ENCODE measurements around the gene INPP5E. TPM values are rescaled to one million over a fixed set of nuclear protein-coding genes. Genes with fewer than 3 reads are reported as not detected.
"Not testable (repeated sequence)": the region's sequence is repeated elsewhere in the genome, so short reads cannot be mapped to it uniquely, and the experiment has no call there.

Gene INPP5E
- total RNA-seq, 8 experiments from 2014 or later, result 4.5 to 11.1 (median 8.6) TPM

- in situ Hi-C loops (cut with MboI; ENCODE audit: low pct_unique_long_range_greater_than_20kb in 2 of 9, low sequenced_read_pairs in 9 of 9, unreplicated experiment in 9 of 9), result no loop called here
- Histone ChIP-seq H3K4me1 (replicated peaks in 1 of 2) (no peaks in the 10 kb centered on the region), H3K27ac (no peak overlapping the region), H3K4me3 (no peak overlapping the region)
- 70 to 92% (median 80%) methylated on average over 1 to 8 of the region's 32 CpGs; no CpG with 5 or more reads in 4 of the 10 experiments for WGBS, 10 experiments
- peak in 5 of 8 experiments; percentile 5 to 92 (median 85) for ATAC-seq (replicated peaks in 6 of 8)
Observed at GRCh38 chr9:136429683-136430491, 9.8 kb downstream of the INPP5E start.

DNA sequence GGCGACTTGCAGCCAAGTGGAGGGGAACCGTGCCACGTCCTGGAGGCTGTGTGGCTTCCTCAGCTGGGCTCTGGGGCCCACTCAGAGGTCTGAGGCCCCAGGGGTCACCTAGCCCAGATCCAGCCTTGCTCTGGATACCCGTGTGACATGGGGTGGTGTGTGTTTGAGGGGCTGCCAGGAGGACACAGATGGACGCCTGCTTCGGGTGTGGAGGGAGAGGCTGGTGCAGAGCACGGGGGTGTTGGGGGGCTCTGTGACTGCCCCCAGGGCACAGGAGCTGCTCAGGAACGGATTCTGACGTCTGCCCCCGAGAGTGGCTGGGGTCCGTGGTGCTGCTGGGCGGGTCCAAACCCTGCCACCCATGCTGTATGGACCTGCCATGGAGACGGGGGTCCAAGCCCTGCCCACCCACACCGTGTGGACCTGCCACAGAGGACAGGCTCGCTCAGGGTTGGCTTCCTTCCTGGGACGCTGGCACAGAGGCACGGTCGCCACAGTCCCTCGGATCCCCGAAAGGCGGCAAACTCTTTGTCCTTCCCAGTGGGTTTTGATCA lies 10.5 kb downstream of the INPP5E start:
- Histone ChIP-seq H3K4me3 (no peak overlapping the region), H3K27ac (no peak overlapping the region), H3K4me1 (replicated peaks in 1 of 2) (no peaks in the 10 kb centered on the region)
- in situ Hi-C loops (cut with MboI; ENCODE audit: low pct_unique_long_range_greater_than_20kb in 2 of 9, low sequenced_read_pairs in 9 of 9, unreplicated experiment in 9 of 9), result no loop called here
- 80 to 100% (median 92%) methylated on average over 1 to 4 of the region's 21 CpGs; no CpG with 5 or more reads in 5 of the 10 experiments for WGBS, 10 experiments
- ATAC-seq (replicated peaks in 6 of 8), result peak in 3 of 8 experiments; percentile 4 to 14 (median 5)

GRCh38 chr9:136426787-136427186 lies 12.9 kb downstream of the INPP5E start:
- no peaks in the 10 kb centered on the region for H3K4me1 ChIP-seq (replicated peaks in 1 of 2)
- in situ Hi-C loops (cut with MboI; ENCODE audit: low pct_unique_long_range_greater_than_20kb in 2 of 9, low sequenced_read_pairs in 9 of 9, unreplicated experiment in 9 of 9), result no loop called here
- no peak overlapping the region for H3K27ac ChIP-seq
- ATAC-seq (replicated peaks in 6 of 8), result no peak
- H3K4me3 ChIP-seq, result no peak overlapping the region
- 80 to 100% (median 96%) methylated on average over 2 to 12 of the region's 12 CpGs; no CpG with 5 or more reads in 1 of the 10 experiments for WGBS, 10 experiments

DNA sequence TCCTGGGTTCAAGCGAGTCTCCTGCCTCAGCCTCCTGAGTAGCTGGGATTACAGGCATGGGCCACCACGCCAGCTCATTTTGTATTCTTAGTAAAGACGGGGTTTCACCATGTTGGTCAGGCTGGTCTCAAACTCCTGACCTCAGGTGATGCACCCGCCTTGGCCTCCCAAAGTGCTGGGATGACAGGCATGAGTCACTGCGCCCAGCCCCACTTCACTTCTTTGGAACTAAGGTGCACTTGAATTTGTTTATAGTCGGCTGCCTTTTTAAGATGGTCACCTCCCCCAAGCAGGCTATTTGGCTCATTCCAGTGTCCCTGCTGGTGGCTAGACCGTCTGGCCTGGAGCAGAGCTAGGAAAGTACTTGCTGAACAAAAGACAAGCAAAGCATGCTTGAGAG lies 14.3 kb downstream of the INPP5E start:
- WGBS, 10 experiments, result 40 to 100% (median 68%) methylated on average over 1 to 3 of the region's 7 CpGs; no CpG with 5 or more reads in 3 of the 10 experiments
- H3K4me3 ChIP-seq; H3K27ac ChIP-seq; in situ Hi-C loops (cut with MboI; ENCODE audit: low pct_unique_long_range_greater_than_20kb in 2 of 9, low sequenced_read_pairs in 9 of 9, unreplicated experiment in 9 of 9); H3K4me1 ChIP-seq (replicated peaks in 1 of 2); ATAC-seq (replicated peaks in 6 of 8): not testable (repeated sequence)

GRCh38 chr9:136424750-136425362 lies 14.8 kb downstream of the INPP5E start:
- in situ Hi-C loops (cut with MboI; ENCODE audit: low pct_unique_long_range_greater_than_20kb in 2 of 9, low sequenced_read_pairs in 9 of 9, unreplicated experiment in 9 of 9), result no loop called here
- no peak overlapping the region for H3K4me3 ChIP-seq
- WGBS, 10 experiments, result 86 to 100% (median 100%) methylated on average over 1 to 11 of the region's 27 CpGs; no CpG with 5 or more reads in 3 of the 10 experiments
- no peaks in the 10 kb centered on the region for H3K4me1 ChIP-seq (replicated peaks in 1 of 2)
- H3K27ac ChIP-seq, result no peak overlapping the region
- peak in 2 of 8 experiments; percentile 7 to 10 for ATAC-seq (replicated peaks in 6 of 8)

DNA sequence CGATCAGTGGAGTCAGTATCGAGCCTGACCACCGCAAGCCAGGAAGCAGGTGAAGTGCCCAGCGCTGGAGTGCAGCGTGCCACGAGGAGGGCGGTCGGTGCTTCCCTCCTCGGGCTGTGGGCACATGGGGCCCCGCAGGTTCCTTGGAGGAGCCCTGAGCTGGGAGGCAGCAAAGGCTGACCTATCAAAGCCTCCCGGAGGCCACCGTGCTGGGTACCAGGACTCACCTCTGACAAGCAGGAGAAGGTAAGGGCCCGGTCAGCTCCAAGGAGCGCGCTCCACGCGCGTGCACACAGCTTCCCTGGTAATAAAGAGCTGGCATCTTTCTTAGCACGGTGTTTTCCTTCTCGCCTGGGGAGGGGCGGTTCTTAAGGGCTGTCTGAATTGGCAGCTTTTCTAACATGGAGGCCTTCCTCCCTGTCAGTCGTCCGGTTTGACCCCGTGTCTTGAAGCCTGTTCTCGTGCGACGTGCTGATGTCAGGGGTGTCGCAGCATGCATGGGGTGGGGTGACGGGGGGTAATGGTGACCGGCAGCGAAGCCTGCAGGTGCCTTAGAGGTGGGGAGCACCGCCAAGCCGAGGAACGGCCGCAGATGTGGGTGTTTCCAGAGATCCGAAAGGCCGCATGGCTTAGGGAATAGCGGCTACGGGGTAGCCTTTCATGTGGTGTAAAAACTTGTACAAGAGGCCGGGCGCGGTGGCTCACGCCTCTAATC lies 16.1 kb downstream of the INPP5E start:
- Histone ChIP-seq H3K27ac (no peak overlapping the region), H3K4me1 (replicated peaks in 1 of 2) (no peaks in the 10 kb centered on the region), H3K4me3 (no peak overlapping the region)
- WGBS, 10 experiments, result 90 to 100% (median 94%) methylated on average over 4 to 15 of the region's 43 CpGs; no CpG with 5 or more reads in 5 of the 10 experiments
- in situ Hi-C loops (cut with MboI; ENCODE audit: low pct_unique_long_range_greater_than_20kb in 2 of 9, low sequenced_read_pairs in 9 of 9, unreplicated experiment in 9 of 9), result no loop called here
- no peak for ATAC-seq (replicated peaks in 6 of 8)

DNA sequence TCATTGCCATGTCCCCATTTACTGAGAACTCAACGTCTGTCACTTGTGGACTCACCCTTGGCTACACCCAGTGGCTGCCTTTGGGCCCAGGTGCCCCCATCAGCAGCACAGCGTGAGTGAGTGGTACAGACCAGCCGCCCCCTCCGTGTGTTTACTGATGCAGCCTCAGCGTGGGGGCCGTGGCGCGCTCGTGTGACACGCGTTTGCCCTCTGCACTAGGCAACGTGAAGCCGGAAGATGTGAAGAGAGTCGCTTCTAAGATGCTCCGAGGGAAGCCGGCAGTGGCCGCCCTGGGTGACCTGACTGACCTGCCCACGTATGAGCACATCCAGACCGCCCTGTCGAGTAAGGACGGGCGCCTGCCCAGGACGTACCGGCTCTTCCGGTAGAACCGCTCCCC lies 16.8 kb downstream of the INPP5E start:
- peak in 2 of 8 experiments; percentile 17 to 23 for ATAC-seq (replicated peaks in 6 of 8)
- in situ Hi-C loops (cut with MboI; ENCODE audit: low pct_unique_long_range_greater_than_20kb in 2 of 9, low sequenced_read_pairs in 9 of 9, unreplicated experiment in 9 of 9), result no loop called here
- Histone ChIP-seq H3K4me1 (replicated peaks in 1 of 2) (no peaks in the 10 kb centered on the region), H3K27ac (no peak overlapping the region), H3K4me3 (no peak overlapping the region)
- WGBS, 10 experiments, result 90 to 100% (median 97%) methylated on average over 1 to 21 of the region's 26 CpGs; no CpG with 5 or more reads in 5 of the 10 experiments

DNA sequence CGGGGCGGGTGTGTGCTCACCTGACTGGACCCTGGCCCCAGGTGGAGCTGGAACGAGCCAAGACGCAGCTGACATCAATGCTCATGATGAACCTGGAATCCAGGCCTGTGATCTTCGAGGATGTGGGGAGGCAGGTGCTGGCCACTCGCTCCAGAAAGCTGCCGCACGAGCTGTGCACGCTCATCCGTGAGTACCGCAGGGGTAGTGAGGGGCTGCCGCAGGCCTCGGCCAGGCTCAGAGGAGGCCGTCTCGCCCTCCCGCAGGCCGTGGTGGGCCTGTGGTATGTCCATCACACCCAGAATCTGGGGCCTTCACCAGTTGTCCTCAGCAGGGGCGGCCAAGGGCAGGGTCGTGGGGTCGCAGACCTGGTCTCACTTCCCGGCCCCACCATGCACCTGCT lies 17.9 kb downstream of the INPP5E start:
- peak in 3 of 8 experiments; percentile 5 to 7 (median 7) for ATAC-seq (replicated peaks in 6 of 8)
- in situ Hi-C loops (cut with MboI; ENCODE audit: low pct_unique_long_range_greater_than_20kb in 2 of 9, low sequenced_read_pairs in 9 of 9, unreplicated experiment in 9 of 9), result no loop called here
- H3K4me1 ChIP-seq (replicated peaks in 1 of 2), result no peaks in the 10 kb centered on the region
- H3K27ac ChIP-seq, result no peak overlapping the region
- WGBS, 10 experiments, result 96% methylated on average over 4 of the region's 21 CpGs; no CpG with 5 or more reads in 9 of the 10 experiments
- no peak overlapping the region for H3K4me3 ChIP-seq

DNA sequence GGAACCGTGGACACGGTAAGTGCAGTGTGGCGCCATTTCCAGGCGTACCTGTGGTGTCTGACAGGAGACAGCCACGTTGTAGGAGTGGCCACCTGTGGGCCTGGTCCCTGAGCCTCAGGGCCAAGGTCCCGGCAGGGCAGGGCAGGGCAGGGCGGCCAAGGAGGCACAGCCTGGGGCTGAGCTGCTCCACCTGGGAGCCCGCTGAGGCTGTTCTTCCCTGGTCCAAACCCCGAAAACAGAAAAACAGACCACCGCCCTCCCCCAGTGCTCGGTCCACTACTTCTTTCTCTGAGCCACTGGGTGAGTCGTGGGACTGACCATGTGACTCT lies 20.6 kb downstream of the INPP5E start:
- Histone ChIP-seq H3K27ac (no peak overlapping the region), H3K4me1 (replicated peaks in 1 of 2) (no peaks in the 10 kb centered on the region), H3K4me3 (no peak overlapping the region)
- ATAC-seq (replicated peaks in 6 of 8), result no peak
- WGBS, 10 experiments, result 83 to 100% (median 100%) methylated on average over 1 to 8 of the region's 12 CpGs; no CpG with 5 or more reads in 5 of the 10 experiments
- in situ Hi-C loops (cut with MboI; ENCODE audit: low pct_unique_long_range_greater_than_20kb in 2 of 9, low sequenced_read_pairs in 9 of 9, unreplicated experiment in 9 of 9), result no loop called here

GRCh38 chr9:136418182-136419091 lies 21.2 kb downstream of the INPP5E start:
- Histone ChIP-seq H3K27ac (no peak overlapping the region), H3K4me1 (replicated peaks in 1 of 2) (no peaks in the 10 kb centered on the region), H3K4me3 (no peak overlapping the region)
- in situ Hi-C loops (cut with MboI; ENCODE audit: low pct_unique_long_range_greater_than_20kb in 2 of 9, low sequenced_read_pairs in 9 of 9, unreplicated experiment in 9 of 9), result no loop called here
- 87 to 100% (median 96%) methylated on average over 2 to 18 of the region's 48 CpGs; no CpG with 5 or more reads in 4 of the 10 experiments for WGBS, 10 experiments
- ATAC-seq (replicated peaks in 6 of 8), result peak in 1 of 8 experiments; percentile 9

DNA sequence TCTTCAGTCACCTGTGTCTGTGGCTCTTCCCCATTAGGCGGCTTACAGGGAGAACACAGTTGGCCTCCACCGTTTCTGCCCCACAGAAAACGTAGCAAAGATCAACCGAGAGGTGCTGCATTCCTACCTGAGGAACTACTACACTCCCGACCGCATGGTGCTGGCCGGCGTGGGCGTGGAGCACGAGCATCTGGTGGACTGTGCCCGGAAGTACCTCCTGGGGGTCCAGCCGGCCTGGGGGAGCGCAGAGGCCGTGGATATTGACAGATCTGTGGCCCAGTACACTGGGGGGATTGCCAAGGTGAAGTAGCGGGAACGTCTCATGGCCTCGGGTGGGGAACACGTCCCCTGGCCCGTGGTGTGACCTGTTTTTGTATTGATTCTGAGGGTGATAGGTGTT lies 22.7 kb downstream of the INPP5E start:
- WGBS, 10 experiments, result 70 to 97% (median 92%) methylated on average over 2 to 19 of the region's 19 CpGs; no CpG with 5 or more reads in 3 of the 10 experiments
- H3K27ac ChIP-seq, result no peak overlapping the region
- no peak overlapping the region for H3K4me3 ChIP-seq
- ATAC-seq (replicated peaks in 6 of 8), result peak in 1 of 8 experiments; percentile 10
- in situ Hi-C loops (cut with MboI; ENCODE audit: low pct_unique_long_range_greater_than_20kb in 2 of 9, low sequenced_read_pairs in 9 of 9, unreplicated experiment in 9 of 9), result no loop called here
- H3K4me1 ChIP-seq (replicated peaks in 1 of 2), result peaks cover 0 to 1% of the 10 kb centered on the region in 2 donors

DNA sequence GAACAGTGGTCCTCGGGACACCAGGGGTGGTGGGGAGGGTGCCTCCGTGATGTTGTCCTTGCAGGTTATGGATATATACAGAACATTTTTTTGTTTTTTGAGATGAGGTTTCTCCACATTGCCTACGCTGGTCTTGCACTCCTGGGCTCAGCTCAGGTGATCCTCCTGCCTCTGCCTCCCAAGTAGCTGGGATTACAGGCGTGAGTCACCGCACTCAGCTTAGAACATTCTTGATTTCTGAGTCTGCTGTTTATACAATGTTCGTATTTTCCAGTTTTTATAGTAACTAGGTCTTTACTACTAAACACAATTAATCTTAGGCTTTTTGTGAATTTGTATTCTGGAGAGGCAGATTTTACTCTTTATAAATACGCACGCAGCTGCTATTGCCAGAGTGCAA lies 23.2 kb downstream of the INPP5E start:
- Histone ChIP-seq H3K4me3 (no peak overlapping the region), H3K4me1 (replicated peaks in 1 of 2) (peaks cover 3 to 6% of the 10 kb centered on the region in 2 donors), H3K27ac (no peak overlapping the region)
- in situ Hi-C loops (cut with MboI; ENCODE audit: low pct_unique_long_range_greater_than_20kb in 2 of 9, low sequenced_read_pairs in 9 of 9, unreplicated experiment in 9 of 9), result no loop called here
- 83 to 100% (median 96%) methylated on average over 1 to 8 of the region's 8 CpGs; no CpG with 5 or more reads in 1 of the 10 experiments for WGBS, 10 experiments
- no peak for ATAC-seq (replicated peaks in 6 of 8)

Measured in motor neuron (in vitro differentiated cells).